Uterus (tissue), 2 donors: ENCODE data around the gene SERP1.

Experiments
- POLR2A ChIP-seq, 2 donors: fragments of 450-650 bp; IDR thresholded peaks; one replicate each; pipeline ENCODE4 v1.6.1; 2016; ENCODE audit warnings: antibody characterized with exemption in 2 of 2, mild to moderate bottlenecking in 1 of 2, moderate library complexity in 1 of 2
- TF ChIP-seq, protein P1 (sequence below), 4 experiments: fragments of 200-600 bp in 2 of 4; fragments of 450-650 bp in 2 of 4; sonication (generic) in 2 of 4; IDR thresholded peaks; one replicate each; pipeline ENCODE4 v1.5.1; 2016 to 2019; ENCODE audit warnings: antibody characterized with exemption in 4 of 4, mild to moderate bottlenecking in 2 of 4, moderate library complexity in 1 of 4

DNA sequence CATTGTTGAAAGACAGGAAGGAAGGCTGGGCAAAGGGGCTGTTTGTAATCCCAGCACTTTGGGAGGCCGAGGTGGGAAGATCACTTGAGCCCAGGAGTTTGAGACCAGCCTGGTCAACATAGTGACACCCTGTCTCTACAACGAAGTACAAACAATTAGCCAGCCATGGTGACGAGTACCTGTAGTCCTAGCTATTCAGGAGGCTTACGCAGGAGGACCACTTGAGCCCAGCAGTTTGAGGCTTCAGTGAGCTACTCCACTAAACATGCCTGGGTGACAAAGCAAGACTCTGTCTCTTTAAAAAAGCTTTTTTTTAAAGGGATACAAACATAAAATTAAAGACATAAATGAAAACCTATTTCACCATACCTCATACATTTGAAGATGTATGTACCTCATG, 11.1 kb downstream of the SERP1 start:
- TF ChIP-seq, protein P1, sequence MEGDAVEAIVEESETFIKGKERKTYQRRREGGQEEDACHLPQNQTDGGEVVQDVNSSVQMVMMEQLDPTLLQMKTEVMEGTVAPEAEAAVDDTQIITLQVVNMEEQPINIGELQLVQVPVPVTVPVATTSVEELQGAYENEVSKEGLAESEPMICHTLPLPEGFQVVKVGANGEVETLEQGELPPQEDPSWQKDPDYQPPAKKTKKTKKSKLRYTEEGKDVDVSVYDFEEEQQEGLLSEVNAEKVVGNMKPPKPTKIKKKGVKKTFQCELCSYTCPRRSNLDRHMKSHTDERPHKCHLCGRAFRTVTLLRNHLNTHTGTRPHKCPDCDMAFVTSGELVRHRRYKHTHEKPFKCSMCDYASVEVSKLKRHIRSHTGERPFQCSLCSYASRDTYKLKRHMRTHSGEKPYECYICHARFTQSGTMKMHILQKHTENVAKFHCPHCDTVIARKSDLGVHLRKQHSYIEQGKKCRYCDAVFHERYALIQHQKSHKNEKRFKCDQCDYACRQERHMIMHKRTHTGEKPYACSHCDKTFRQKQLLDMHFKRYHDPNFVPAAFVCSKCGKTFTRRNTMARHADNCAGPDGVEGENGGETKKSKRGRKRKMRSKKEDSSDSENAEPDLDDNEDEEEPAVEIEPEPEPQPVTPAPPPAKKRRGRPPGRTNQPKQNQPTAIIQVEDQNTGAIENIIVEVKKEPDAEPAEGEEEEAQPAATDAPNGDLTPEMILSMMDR (IDR thresholded peaks at IDR 0.05), result no peak
- no peak for TF ChIP-seq POLR2A (IDR thresholded peaks at IDR 0.05)
